Astrocyte (in vitro differentiated cells and primary cell): ENCODE results near the gene ATF2. TPM values are rescaled to one million over a fixed set of nuclear protein-coding genes. Genes with fewer than 3 reads are reported as not detected.

ENCODE experiments used
- DNase-seq: peaks from one replicate; pipeline ENCODE4 v3.0.0-alpha.2; 2010; ENCODE audit warnings: low read depth
- FAIRE-seq: peaks from 2 replicates; lab custom pipeline; 2011; peaks lifted over from hg19 to GRCh38; lab: Jason Lieb, UNC
- H2AFZ ChIP-seq: 2 replicates; pipeline ENCODE4 v1.6.0; 2012; ENCODE audit warnings: low read depth, low read length, inconsistent platforms
- H3K27ac ChIP-seq: 2 replicates; pipeline ENCODE4 v1.5.1; 2011; ENCODE audit warnings: low read depth, low read length, inconsistent platforms
- H3K27me3 ChIP-seq: 2 replicates; pipeline ENCODE4 v1.6.0; 2011; ENCODE audit warnings: low read length, inconsistent platforms; ENCODE audit not compliant: insufficient read depth
- H3K36me3 ChIP-seq: 2 replicates; pipeline ENCODE4 v1.5.1; 2011; ENCODE audit warnings: low read length, inconsistent platforms; ENCODE audit not compliant: insufficient read depth
- H3K4me1 ChIP-seq: 2 replicates; pipeline ENCODE4 v1.5.1; 2011; ENCODE audit warnings: low read length, inconsistent platforms; ENCODE audit not compliant: insufficient read depth
- H3K4me2 ChIP-seq: 2 replicates; pipeline ENCODE4 v1.6.0; 2012; ENCODE audit warnings: low read length, inconsistent platforms
- H3K4me3 ChIP-seq: 2 replicates; pipeline ENCODE4 v1.5.1; 2011; ENCODE audit warnings: low read depth, mild to moderate bottlenecking, low read length, inconsistent platforms; ENCODE audit not compliant: insufficient read depth
- H3K79me2 ChIP-seq: 2 replicates; pipeline ENCODE4 v1.6.0; 2012; ENCODE audit warnings: mild to moderate bottlenecking, low read length, inconsistent platforms; ENCODE audit not compliant: insufficient read depth
- H3K9ac ChIP-seq: 2 replicates; pipeline ENCODE4 v1.6.0; 2012; ENCODE audit warnings: mild to moderate bottlenecking, low read length, inconsistent platforms
- H3K9me3 ChIP-seq: 2 replicates; pipeline ENCODE4 v1.5.1; 2012; ENCODE audit warnings: low read depth, mild to moderate bottlenecking, low read length, inconsistent platforms; ENCODE audit not compliant: insufficient read depth
- H4K20me1 ChIP-seq: 2 replicates; pipeline ENCODE4 v1.6.0; 2012; ENCODE audit warnings: low read length, inconsistent platforms; ENCODE audit not compliant: insufficient read depth
- H3K27ac Mint-ChIP-seq: one replicate; pipeline ENCODE4 v1.8.0; 2021; ENCODE audit warnings: mild to moderate bottlenecking, mixed read lengths; ENCODE audit not compliant: unreplicated experiment
- H3K27me3 Mint-ChIP-seq: one replicate; pipeline ENCODE4 v1.8.0; 2021; ENCODE audit warnings: low read depth, mixed read lengths; ENCODE audit not compliant: unreplicated experiment
- H3K36me3 Mint-ChIP-seq: one replicate; pipeline ENCODE4 v1.8.0; 2021; ENCODE audit warnings: low read depth, mixed read lengths; ENCODE audit not compliant: unreplicated experiment
- H3K4me1 Mint-ChIP-seq: one replicate; pipeline ENCODE4 v1.8.0; 2021; ENCODE audit warnings: low read depth, mixed read lengths; ENCODE audit not compliant: unreplicated experiment
- H3K4me3 Mint-ChIP-seq: one replicate; pipeline ENCODE4 v1.8.0; 2021; ENCODE audit warnings: mild to moderate bottlenecking, moderate library complexity, mixed read lengths; ENCODE audit not compliant: unreplicated experiment
- H3K9me3 Mint-ChIP-seq: one replicate; pipeline ENCODE4 v1.8.0; 2021; ENCODE audit warnings: mild to moderate bottlenecking, mixed read lengths; ENCODE audit not compliant: unreplicated experiment
- EZH2 ChIP-seq: IDR thresholded peaks from 2 replicates; pipeline ENCODE4 v1.6.1; 2012; ENCODE audit warnings: mild to moderate bottlenecking, low read length, inconsistent platforms; ENCODE audit not compliant: insufficient read depth
- total RNA-seq: library from RNA; stranded (reverse); gene quantifications from 2 replicates; pipeline ENCODE4 v1.2.1, GENCODE V29; 2021
- TF ChIP-seq, protein P1 (sequence below): IDR thresholded peaks from 2 replicates; pipeline ENCODE4 v1.5.1; 2011; ENCODE audit warnings: low read depth, mild to moderate bottlenecking, inconsistent platforms, low read length, moderate library complexity; ENCODE audit not compliant: insufficient read depth

The ATF2 gene
- total RNA-seq, 1 donor from 2014 or later: 54.7 TPM

GRCh38 chr2:175175320-175175719, 7.3 kb upstream of the ATF2 start:
- H3K4me3 ChIP-seq: no peak overlapping the region
- peaks cover 12% of the 10 kb centered on the region for H3K4me1 ChIP-seq
- no peak overlapping the region for H3K27ac ChIP-seq
- peaks cover 20% of the 10 kb centered on the region for H3K79me2 ChIP-seq
- DNase-seq: no peak
- peaks cover 34% of the 10 kb centered on the region for H3K36me3 ChIP-seq
- no peak overlapping the region for H3K9ac ChIP-seq
- Mint-ChIP-seq H3K4me1 (peaks cover 2% of the 10 kb centered on the region), H3K27ac (no peak overlapping the region), H3K4me3 (no peak overlapping the region), H3K27me3 (no peaks in the 10 kb centered on the region), H3K36me3 (peaks cover 4% of the 10 kb centered on the region), H3K9me3 (no peaks in the 10 kb centered on the region)
- H2AFZ ChIP-seq: no peak overlapping the region
- H4K20me1 ChIP-seq: peaks cover 30% of the 10 kb centered on the region
- no peak for FAIRE-seq
- H3K27me3 ChIP-seq: no peaks in the 10 kb centered on the region
- no peaks in the 10 kb centered on the region for H3K9me3 ChIP-seq
- no peak for TF ChIP-seq EZH2
- TF ChIP-seq, protein P1, sequence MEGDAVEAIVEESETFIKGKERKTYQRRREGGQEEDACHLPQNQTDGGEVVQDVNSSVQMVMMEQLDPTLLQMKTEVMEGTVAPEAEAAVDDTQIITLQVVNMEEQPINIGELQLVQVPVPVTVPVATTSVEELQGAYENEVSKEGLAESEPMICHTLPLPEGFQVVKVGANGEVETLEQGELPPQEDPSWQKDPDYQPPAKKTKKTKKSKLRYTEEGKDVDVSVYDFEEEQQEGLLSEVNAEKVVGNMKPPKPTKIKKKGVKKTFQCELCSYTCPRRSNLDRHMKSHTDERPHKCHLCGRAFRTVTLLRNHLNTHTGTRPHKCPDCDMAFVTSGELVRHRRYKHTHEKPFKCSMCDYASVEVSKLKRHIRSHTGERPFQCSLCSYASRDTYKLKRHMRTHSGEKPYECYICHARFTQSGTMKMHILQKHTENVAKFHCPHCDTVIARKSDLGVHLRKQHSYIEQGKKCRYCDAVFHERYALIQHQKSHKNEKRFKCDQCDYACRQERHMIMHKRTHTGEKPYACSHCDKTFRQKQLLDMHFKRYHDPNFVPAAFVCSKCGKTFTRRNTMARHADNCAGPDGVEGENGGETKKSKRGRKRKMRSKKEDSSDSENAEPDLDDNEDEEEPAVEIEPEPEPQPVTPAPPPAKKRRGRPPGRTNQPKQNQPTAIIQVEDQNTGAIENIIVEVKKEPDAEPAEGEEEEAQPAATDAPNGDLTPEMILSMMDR: no peak
- H3K4me2 ChIP-seq: no peak overlapping the region

DNA sequence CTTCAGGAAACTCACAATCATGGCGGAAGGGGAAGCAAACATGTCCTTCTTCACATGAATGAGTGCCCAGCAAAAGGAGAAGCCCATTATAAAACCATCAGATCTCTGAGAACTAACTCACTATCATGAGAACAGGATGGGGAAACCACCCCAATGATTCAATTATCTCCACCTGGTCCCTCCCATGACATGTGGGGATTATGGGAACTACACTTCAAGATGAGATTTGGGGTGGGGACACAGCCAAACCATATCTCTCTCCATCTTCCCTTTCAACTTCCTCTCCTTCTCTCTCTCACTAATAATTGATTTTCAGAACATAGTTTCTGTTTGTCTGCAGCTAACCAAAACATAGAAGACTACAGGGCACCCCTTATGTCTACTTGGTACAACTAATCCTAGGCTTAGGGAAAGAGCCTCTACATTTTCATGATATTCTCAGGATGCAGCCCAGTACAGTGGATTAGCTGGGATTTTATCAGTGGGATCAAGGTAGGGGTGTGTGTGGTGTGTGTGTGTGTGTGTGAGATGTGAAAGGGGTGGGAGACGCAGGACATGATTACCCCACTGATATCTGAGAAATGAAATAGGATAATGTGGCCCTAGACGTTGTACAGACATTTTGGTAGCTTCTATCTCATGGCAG, 2.8 kb upstream of the ATF2 start:
- no peak for DNase-seq
- TF ChIP-seq EZH2: no peak
- TF ChIP-seq, protein P1: no peak
- Histone ChIP-seq H3K9me3 (no peaks in the 10 kb centered on the region), H3K27me3 (no peaks in the 10 kb centered on the region), H3K4me3 (no peak overlapping the region), H3K4me2 (no peak overlapping the region), H3K79me2 (peaks cover 22% of the 10 kb centered on the region), H3K4me1 (peaks cover 6% of the 10 kb centered on the region), H3K9ac (no peak overlapping the region), H2AFZ (no peak overlapping the region), H3K27ac (no peak overlapping the region), H3K36me3 (no peaks in the 10 kb centered on the region), H4K20me1 (peaks cover 21% of the 10 kb centered on the region)
- no peaks in the 10 kb centered on the region for H3K9me3 Mint-ChIP-seq
- no peaks in the 10 kb centered on the region for H3K4me1 Mint-ChIP-seq
- no peaks in the 10 kb centered on the region for H3K27me3 Mint-ChIP-seq
- FAIRE-seq: no peak
- H3K4me3 Mint-ChIP-seq: no peak overlapping the region
- H3K36me3 Mint-ChIP-seq: peaks cover 3% of the 10 kb centered on the region
- no peak overlapping the region for H3K27ac Mint-ChIP-seq

DNA sequence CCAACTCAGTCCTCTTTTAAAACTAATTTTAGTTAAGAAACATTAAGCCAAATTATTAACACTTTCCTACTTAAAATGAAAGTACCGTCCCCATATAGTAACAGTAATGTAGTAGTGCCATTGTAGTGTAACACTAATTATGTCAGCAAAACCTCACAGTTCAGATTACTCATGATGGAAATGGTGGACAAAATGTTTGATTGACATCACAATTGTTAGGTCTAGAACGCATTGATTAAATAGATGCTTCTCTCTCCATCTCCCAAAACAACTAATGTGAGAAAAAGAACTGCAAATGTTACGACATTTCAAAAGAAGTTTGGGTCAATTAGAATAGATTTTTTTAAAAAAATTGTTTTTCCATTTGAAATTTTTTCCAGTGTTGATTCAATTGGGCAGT, 1.2 kb upstream of the ATF2 start:
- H3K4me2 ChIP-seq: peak overlapping the region; percentile 90
- TF ChIP-seq EZH2: no peak
- TF ChIP-seq, protein P1: no peak
- peaks cover 7% of the 10 kb centered on the region for H3K4me1 ChIP-seq
- H3K27me3 ChIP-seq: no peaks in the 10 kb centered on the region
- peaks cover 38% of the 10 kb centered on the region for H3K79me2 ChIP-seq
- H3K4me1 Mint-ChIP-seq: no peaks in the 10 kb centered on the region
- no peak overlapping the region for H3K27ac ChIP-seq
- peak overlapping the region; percentile 88 for H3K4me3 ChIP-seq
- peak overlapping the region; percentile 100 for H3K4me3 Mint-ChIP-seq
- peaks cover 3% of the 10 kb centered on the region for H3K36me3 Mint-ChIP-seq
- no peak overlapping the region for H2AFZ ChIP-seq
- FAIRE-seq (peak; percentile 56), DNase-seq (no peak)
- H3K9ac ChIP-seq: peak overlapping the region; percentile 100
- no peak overlapping the region for H3K27ac Mint-ChIP-seq
- H3K36me3 ChIP-seq: no peaks in the 10 kb centered on the region
- H3K9me3 Mint-ChIP-seq: no peaks in the 10 kb centered on the region
- no peaks in the 10 kb centered on the region for H3K27me3 Mint-ChIP-seq
- H3K9me3 ChIP-seq: no peaks in the 10 kb centered on the region
- peaks cover 30% of the 10 kb centered on the region for H4K20me1 ChIP-seq
